SU-DHL-6 (cell line): ENCODE measurements around the gene GLG1.

Experiments used
- EZH2phosphoT487 ChIP-seq: fragments of 200-600 bp; sonication (generic), shearing (Covaris generic); conservative IDR thresholded peaks from 2 replicates; pipeline ENCODE4 v1.6.1; 2018; ENCODE audit warnings: mild to moderate bottlenecking, antibody characterized with exemption, low read length, moderate library complexity, mixed read lengths
- TF ChIP-seq, protein P1 (sequence below): fragments of 200-600 bp; sonication (generic); IDR thresholded peaks from one replicate; pipeline ENCODE4 v1.5.1; 2017; ENCODE audit warnings: antibody characterized with exemption, mild to moderate bottlenecking, low read length, moderate library complexity; ENCODE audit not compliant: insufficient read depth, poor library complexity, severe bottlenecking

DNA sequence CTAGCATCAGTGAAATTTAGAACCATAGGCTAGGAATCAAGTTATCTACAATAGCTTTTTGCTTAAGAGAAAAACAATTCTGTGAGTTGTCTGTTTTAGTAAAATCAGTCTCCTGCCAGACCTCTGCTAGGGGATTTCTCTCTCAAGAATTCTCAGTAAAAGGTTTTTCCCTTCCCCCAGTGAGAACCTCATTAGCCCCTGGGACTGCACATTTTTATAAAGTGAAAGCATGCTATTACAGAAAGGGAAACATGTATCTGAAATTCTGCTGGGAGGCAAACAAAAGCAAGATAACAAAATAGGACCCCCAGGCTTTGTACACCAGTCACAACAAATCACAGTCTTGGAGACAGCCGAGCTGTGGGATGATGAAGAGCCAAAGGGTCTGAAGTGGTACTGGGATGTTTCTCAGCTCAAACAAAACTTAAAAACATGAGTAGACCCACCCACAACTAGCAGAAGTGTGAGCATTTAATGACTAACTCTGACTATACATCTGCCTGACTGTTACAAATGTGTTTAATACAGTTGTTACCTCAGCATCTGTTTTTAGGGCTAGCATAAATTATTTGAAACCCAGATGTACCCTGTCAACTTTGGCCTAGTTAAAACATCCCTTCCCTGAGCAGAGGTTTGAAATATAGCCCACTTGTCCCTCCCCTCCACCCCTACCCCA, 20.0 kb upstream of the GLG1 start:
- TF ChIP-seq, protein P1, sequence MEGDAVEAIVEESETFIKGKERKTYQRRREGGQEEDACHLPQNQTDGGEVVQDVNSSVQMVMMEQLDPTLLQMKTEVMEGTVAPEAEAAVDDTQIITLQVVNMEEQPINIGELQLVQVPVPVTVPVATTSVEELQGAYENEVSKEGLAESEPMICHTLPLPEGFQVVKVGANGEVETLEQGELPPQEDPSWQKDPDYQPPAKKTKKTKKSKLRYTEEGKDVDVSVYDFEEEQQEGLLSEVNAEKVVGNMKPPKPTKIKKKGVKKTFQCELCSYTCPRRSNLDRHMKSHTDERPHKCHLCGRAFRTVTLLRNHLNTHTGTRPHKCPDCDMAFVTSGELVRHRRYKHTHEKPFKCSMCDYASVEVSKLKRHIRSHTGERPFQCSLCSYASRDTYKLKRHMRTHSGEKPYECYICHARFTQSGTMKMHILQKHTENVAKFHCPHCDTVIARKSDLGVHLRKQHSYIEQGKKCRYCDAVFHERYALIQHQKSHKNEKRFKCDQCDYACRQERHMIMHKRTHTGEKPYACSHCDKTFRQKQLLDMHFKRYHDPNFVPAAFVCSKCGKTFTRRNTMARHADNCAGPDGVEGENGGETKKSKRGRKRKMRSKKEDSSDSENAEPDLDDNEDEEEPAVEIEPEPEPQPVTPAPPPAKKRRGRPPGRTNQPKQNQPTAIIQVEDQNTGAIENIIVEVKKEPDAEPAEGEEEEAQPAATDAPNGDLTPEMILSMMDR, result no peak
- TF ChIP-seq EZH2phosphoT487, result no peak
